Stimulated activated memory B cell treated with anti-CD40 and anti-IgM and Interleukin-4, amounts not matched to agents 10 μg/mL and 1 μg/mL and 100 μg/mL, for 72 hours (primary cell): ENCODE measurements around the gene PITX3.
"Not testable (repeated sequence)": the region's sequence is repeated elsewhere in the genome, so short reads cannot be mapped to it uniquely, and the experiment has no call there.

Experiments used
- ATAC-seq: fragments of 150-1000 bp; cut with Tn5 transposase; 2 replicates; pipeline ENCODE4 v1.10.0; 2021
- H3K27ac Mint-ChIP-seq: one replicate; pipeline ENCODE4 v1.8.0; 2022; ENCODE audit warnings: mild to moderate bottlenecking, mixed read lengths
- H3K27me3 Mint-ChIP-seq: one replicate; pipeline ENCODE4 v1.8.0; 2022; ENCODE audit warnings: mixed read lengths
- H3K36me3 Mint-ChIP-seq: one replicate; pipeline ENCODE4 v1.8.0; 2022; ENCODE audit warnings: mixed read lengths
- H3K4me1 Mint-ChIP-seq: one replicate; pipeline ENCODE4 v1.8.0; 2022; ENCODE audit warnings: mixed read lengths
- H3K4me3 Mint-ChIP-seq: one replicate; pipeline ENCODE4 v1.8.0; 2022; ENCODE audit warnings: mild to moderate bottlenecking, moderate library complexity, mixed read lengths
- H3K9me3 Mint-ChIP-seq: one replicate; pipeline ENCODE4 v1.8.0; 2022; ENCODE audit warnings: mixed read lengths

Gene PITX3

DNA sequence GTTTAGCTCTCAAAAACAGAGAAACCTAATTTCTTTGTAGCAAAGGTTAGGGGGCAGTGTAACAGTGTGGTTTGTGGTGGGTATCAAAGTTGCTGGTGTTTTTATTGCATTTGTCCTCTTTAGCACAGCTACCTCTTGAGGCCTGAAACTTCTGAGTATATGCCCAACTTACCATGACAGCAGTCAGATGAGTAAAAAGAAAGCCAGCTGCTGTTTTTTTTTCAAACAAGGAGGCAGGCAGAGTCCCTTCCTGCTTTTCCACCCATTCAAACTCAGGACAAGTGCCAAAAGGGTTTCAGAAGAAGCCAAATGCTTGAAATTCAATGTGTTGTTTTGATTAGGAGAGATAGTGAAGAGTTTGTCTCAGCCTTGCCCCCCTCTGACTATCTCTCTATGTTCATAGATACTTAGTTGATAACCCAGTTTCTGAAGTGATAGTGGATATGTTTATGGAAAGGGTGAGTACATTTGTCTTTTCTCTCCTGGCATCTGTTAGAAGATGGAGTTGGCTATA is 27.1 kb upstream of the PITX3 start:
- Mint-ChIP-seq H3K4me1 (peaks cover 38% of the 10 kb centered on the region), H3K36me3 (peaks cover 26% of the 10 kb centered on the region), H3K27ac (no peak overlapping the region), H3K4me3 (no peak overlapping the region), H3K27me3 (no peaks in the 10 kb centered on the region), H3K9me3 (no peaks in the 10 kb centered on the region)
- ATAC-seq = no peak

DNA sequence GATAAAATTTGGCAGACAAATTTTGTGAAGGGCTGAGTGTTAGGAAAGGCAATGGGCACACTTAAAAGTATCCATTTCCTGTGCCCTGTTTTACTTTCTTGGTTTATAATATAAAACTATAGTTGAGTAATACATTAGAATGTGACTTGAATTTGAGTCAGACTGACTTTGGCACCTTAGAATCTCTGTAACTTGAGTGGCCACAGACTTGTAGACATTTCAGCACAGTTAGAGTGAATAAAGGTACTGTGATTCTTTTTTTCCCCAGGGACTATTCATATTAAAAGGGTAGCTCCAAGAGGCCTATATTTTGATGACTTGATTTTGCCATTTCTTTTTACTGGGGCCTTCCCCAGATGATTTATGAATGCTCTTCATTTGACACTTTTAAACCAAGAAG is 26.4 kb upstream of the PITX3 start:
- ATAC-seq = no peak
- Mint-ChIP-seq H3K27ac (no peak overlapping the region), H3K36me3 (peaks cover 32% of the 10 kb centered on the region), H3K4me3 (no peak overlapping the region), H3K9me3 (no peaks in the 10 kb centered on the region), H3K27me3 (no peaks in the 10 kb centered on the region), H3K4me1 (peaks cover 38% of the 10 kb centered on the region)

DNA sequence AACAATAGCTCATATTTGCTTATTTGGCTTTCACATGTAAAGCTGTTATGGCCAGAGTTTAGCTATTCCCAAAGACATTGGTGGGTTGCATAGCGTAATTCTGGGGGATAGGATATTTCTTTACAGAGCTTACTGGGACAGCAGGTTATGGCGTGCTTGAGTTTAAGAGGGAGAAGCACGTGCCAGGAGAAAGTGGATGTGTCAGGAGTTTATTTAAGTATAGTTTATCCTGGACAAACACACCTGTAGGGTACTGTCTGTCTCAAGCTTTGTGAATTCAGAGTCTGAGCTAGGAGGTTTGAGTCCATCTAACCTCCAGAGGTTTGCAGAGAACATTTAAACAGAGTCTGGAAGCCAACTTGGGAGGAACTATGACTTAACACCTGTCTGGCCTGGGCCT is 25.4 kb upstream of the PITX3 start:
- peaks cover 41% of the 10 kb centered on the region for H3K36me3 Mint-ChIP-seq
- no peak for ATAC-seq
- H3K27me3 Mint-ChIP-seq = no peaks in the 10 kb centered on the region
- no peak overlapping the region for H3K4me3 Mint-ChIP-seq
- no peak overlapping the region for H3K27ac Mint-ChIP-seq
- H3K9me3 Mint-ChIP-seq = no peaks in the 10 kb centered on the region
- H3K4me1 Mint-ChIP-seq = peaks cover 38% of the 10 kb centered on the region

DNA sequence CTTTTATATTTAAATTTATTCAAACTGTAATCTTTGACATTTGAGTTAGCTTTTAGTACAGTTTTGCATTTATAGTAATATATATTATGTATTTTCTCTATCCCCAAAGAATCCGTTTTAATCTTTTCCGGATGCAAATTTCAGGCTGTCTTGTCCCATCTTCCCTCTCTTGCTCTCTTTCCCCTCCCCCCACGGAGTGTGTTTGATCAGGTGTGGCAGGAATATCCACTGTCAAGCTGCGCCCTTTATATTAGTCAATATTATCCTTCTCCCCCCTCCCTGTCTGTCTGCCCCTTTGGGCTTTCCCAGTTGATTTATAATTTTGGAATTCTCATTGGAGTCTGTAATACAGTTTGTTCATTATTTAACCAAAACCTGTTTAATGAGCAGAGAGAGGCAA is 23.1 kb upstream of the PITX3 start:
- peaks cover 54% of the 10 kb centered on the region for H3K36me3 Mint-ChIP-seq
- H3K27ac Mint-ChIP-seq = no peak overlapping the region
- no peaks in the 10 kb centered on the region for H3K9me3 Mint-ChIP-seq
- H3K27me3 Mint-ChIP-seq = no peaks in the 10 kb centered on the region
- H3K4me3 Mint-ChIP-seq = no peak overlapping the region
- peaks cover 36% of the 10 kb centered on the region for H3K4me1 Mint-ChIP-seq
- no peak for ATAC-seq

DNA sequence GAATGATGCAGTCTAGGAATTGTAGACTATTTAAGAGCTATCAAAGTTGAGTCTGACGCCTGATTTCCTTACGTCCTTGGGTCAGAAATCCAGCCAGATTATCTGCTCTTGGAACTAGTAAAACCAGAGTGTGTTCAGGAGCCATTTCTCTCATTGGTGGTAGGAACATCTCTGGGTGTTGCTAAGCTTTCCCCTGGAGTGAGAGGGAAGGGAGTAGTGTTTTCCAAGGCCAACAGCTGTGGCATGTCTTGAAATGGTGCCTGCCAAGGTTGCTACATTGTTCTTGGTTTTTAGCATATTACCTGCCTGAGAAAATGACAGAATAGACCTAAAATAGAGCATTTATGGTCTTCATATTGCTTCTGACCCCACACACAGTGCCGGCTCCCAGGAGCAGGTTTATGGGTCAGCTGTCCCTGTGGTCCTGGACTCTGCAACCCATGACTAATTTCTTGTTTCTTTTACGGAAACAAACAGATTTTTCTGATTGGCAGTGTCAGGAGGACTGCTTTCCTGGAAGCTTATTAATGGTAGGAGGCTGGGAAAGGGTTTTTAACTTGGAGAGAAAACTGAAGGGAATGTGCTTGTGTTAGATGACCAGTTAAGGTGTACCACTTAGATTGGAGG is 21.5 kb upstream of the PITX3 start:
- Mint-ChIP-seq H3K27me3 (no peaks in the 10 kb centered on the region), H3K27ac (no peak overlapping the region), H3K9me3 (no peaks in the 10 kb centered on the region), H3K4me3 (no peak overlapping the region), H3K4me1 (peaks cover 21% of the 10 kb centered on the region), H3K36me3 (peaks cover 47% of the 10 kb centered on the region)
- ATAC-seq = no peak

DNA sequence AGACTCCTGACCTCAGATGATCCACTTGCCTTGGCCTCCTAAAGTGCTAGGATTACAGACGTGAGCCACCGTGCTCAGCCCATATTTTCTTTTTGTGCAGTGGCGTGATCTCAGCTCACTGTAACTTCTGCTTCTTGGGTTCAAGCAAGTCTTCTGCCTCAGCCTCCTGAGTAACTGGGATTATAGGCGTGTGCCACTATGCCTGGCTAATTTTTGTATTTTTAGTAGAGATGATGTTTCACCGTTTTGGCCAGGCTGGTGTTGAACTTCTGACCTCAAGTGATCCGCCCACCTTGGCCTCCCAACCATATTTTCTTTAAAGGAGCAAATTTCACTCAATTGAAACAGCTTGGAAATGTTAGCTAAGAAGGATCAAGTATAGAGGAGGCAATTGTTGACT is 20.5 kb upstream of the PITX3 start:
- H3K4me3 Mint-ChIP-seq = no peak overlapping the region
- peaks cover 13% of the 10 kb centered on the region for H3K4me1 Mint-ChIP-seq
- peaks cover 47% of the 10 kb centered on the region for H3K36me3 Mint-ChIP-seq
- H3K9me3 Mint-ChIP-seq = no peaks in the 10 kb centered on the region
- no peak for ATAC-seq
- no peak overlapping the region for H3K27ac Mint-ChIP-seq
- no peaks in the 10 kb centered on the region for H3K27me3 Mint-ChIP-seq

DNA sequence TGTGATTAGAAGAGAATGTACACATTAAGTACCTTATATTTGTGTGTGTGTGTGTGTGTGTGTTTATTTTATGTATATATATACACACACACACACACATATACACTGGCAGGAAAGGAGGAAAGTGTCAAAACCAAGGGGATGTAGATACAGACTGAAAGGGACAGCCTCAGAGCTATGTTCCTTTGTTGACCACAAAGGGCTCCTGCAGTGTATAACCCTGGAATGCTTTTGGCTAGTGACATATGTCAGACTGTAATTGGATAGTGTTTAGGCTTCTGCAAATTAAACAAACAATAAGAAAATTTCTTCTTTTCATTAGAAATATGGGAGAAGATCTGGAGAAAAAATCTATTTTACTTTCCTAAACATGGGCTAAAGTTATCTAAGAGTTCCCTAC is 19.9 kb upstream of the PITX3 start:
- no peaks in the 10 kb centered on the region for H3K27me3 Mint-ChIP-seq
- ATAC-seq = no peak
- peaks cover 47% of the 10 kb centered on the region for H3K36me3 Mint-ChIP-seq

DNA sequence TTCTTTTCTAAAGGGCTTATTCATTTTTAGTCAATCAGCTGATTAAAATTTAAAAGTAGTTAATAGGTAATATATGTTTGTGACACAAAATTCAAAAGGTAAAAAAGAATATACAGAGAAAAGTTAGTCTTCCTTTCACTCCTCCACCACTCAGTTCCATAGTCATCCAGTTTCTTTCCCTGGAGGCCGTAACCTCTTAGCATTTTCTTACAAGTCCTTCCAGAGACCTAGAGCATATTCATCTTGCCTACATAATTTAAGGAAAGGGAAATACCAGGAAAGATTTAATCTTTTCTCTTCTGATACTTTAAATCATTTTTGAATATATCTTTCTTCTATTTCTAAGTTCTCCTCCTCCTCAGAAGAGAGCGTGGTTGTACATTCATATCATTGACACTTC is 14.1 kb upstream of the PITX3 start:
- ATAC-seq = no peak
- Mint-ChIP-seq H3K27me3 (no peaks in the 10 kb centered on the region), H3K27ac (no peak overlapping the region), H3K36me3 (peaks cover 9% of the 10 kb centered on the region), H3K4me3 (no peak overlapping the region), H3K4me1 (peaks cover 9% of the 10 kb centered on the region), H3K9me3 (no peaks in the 10 kb centered on the region)

More for the DNA sequence above, 19.9 kb upstream of the PITX3 start:
- H3K27ac Mint-ChIP-seq = no peak overlapping the region
- peaks cover 13% of the 10 kb centered on the region for H3K4me1 Mint-ChIP-seq
- H3K9me3 Mint-ChIP-seq = no peaks in the 10 kb centered on the region
- no peak overlapping the region for H3K4me3 Mint-ChIP-seq

DNA sequence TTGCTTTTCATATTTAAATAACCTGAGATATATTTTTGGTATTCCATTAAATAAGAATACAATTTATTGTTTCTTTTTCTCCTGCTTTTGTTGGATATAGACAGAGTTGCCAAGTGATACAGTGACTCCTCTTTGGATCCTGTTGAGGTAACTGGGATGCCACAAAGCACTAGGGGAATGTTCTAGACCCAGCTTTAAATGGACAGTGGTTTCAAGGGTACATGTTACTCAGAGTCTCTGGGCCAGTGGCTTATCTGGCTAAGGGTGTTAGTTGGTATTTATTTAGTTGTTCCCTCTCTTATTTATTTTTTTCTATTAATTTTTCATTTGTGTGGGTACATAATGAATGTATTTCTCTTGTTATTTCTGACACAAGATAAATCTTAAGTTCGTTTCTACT is 13.1 kb upstream of the PITX3 start:
- H3K36me3 Mint-ChIP-seq = peaks cover 2% of the 10 kb centered on the region
- no peak overlapping the region for H3K27ac Mint-ChIP-seq
- no peaks in the 10 kb centered on the region for H3K9me3 Mint-ChIP-seq
- H3K4me3 Mint-ChIP-seq = no peak overlapping the region
- H3K27me3 Mint-ChIP-seq = no peaks in the 10 kb centered on the region
- no peak for ATAC-seq
- H3K4me1 Mint-ChIP-seq = peaks cover 9% of the 10 kb centered on the region

DNA sequence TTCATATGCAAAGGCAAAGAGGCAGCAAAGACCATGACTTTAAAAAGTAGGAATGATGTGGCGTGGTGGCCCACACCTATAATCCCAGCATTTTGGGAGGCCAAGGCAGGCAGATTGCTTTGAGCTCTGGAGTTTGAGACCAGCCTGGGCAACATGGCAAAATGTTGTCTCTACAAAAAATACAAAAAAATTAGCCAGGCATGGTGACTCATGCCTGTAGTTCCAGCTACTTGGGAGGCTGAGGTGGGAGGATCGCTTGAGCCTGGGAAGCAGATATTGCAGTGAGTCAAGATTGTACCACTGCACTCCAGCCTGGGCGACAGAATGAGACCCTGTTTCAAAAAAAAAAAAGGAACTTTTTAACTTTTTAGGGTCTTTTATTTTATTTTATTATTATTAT is 11.2 kb upstream of the PITX3 start:
- not testable (repeated sequence) for H3K4me3 Mint-ChIP-seq, ATAC-seq, H3K36me3 Mint-ChIP-seq, H3K27me3 Mint-ChIP-seq, H3K9me3 Mint-ChIP-seq, H3K27ac Mint-ChIP-seq
- H3K4me1 Mint-ChIP-seq = peaks cover 17% of the 10 kb centered on the region

DNA sequence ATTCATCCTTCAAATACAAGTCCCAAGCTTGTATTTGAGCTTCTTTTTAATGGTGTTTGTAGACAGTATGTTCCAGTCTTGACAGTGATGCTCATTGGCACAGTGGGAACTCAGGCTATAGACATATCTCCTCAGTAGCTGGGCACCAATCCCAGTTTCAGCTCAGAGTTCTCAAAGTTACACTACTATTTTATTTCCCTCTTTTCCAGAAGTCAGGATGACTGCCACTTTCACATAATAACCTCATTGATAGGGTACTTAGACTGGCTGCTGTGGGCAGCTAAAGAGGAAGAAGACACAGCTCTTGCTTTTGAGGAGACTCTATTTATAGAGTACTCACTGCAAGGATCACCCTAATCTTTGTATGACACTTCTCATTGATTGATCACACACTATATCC is 6.4 kb upstream of the PITX3 start:
- no peaks in the 10 kb centered on the region for H3K27me3 Mint-ChIP-seq
- H3K27ac Mint-ChIP-seq = peak overlapping the region; percentile 61
- peaks cover 30% of the 10 kb centered on the region for H3K4me1 Mint-ChIP-seq
- H3K36me3 Mint-ChIP-seq = peaks cover 7% of the 10 kb centered on the region
- H3K9me3 Mint-ChIP-seq = no peaks in the 10 kb centered on the region
- peak overlapping the region; percentile 41 for H3K4me3 Mint-ChIP-seq
- ATAC-seq = no peak

DNA sequence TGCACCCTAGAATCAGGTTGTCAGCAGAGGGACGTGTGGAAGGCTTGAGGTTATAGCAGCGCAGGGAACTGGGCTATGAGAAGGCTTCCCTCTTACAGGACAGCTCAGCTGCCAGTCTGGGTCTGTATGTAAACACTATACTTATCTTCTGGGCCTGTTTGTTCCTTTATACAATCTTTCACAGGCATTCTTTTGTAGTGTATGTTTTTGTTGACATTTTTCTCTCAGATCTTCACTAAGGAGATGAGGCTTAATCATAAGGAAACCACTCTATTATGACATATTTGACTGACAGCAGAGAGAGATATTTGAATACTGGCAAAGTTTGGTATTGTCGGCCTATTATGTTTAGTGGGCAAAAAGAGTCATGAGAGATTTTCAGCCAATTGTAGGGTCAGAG is 4.9 kb upstream of the PITX3 start:
- Mint-ChIP-seq H3K4me1 (peaks cover 38% of the 10 kb centered on the region), H3K36me3 (peaks cover 7% of the 10 kb centered on the region)

DNA sequence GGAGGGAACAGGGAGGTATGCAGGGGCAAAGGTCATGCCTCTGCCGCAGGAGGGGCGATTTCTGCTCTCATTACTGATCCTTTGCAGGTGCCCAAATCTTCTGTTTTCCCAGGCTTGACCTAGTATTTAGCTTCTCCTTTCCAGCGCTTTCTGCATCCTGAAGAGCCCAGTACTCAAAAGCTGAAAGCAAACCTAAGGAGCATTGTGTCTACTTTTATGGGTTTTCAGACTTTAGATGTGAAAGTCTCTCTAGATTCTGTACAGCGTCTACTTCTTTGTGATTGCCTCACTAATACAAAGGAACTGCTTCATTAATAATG is 4.6 kb upstream of the PITX3 start:
- peaks cover 16% of the 10 kb centered on the region for H3K27me3 Mint-ChIP-seq
- peaks cover 7% of the 10 kb centered on the region for H3K36me3 Mint-ChIP-seq
- ATAC-seq = no peak
- peak overlapping the region; percentile 88 for H3K27ac Mint-ChIP-seq
- H3K4me1 Mint-ChIP-seq = peaks cover 42% of the 10 kb centered on the region
- H3K9me3 Mint-ChIP-seq = no peaks in the 10 kb centered on the region
- H3K4me3 Mint-ChIP-seq = peak overlapping the region; percentile 98

More for the DNA sequence above, 4.9 kb upstream of the PITX3 start:
- Mint-ChIP-seq H3K4me3 (peak overlapping the region; percentile 98), H3K27me3 (peaks cover 12% of the 10 kb centered on the region), H3K27ac (peak overlapping the region; percentile 88), H3K9me3 (no peaks in the 10 kb centered on the region)
- no peak for ATAC-seq

DNA sequence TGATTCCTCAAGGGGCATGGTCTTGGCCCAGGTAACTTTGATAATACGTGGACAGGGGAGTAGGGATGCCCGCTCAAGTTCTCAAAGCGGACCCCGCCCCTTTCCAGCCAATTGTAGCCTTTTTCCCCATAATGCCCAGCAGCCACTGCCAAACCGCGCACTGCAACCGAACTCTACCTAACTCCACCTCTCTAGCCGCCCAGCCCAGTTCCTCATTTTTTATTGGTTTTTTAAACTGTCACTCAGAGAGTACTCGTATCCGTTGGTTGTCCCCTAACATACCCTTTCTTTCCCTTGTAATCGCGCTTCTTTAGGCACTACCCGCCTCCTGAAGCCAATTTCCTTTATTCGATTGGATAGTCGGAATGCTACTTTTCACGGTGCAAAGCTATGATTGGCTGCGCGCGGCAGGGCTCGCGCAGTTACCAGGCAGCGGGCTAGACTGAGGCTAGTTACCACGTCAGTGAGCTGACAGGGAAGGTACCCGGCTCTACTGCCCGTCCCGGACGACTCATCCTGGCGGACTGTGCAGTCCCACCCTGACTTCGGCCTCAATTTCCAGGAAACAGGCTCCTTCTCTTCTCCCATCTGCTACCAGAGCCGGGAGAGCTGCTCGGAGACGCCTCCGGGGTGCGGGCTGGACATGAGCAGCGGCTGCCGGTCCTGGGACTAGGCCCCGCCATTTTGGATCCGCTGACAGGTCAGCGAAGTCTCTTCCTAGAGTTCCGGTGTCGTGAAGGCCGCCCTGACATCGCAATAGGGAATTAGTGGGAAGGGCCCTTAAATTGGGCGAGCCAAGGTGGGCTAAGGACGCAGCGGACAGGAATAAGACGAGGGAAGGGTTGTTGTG is 4.0 kb upstream of the PITX3 start, which contains the start of gene GBF1:
Gene GBF1, plus strand, starts transcription at position 451 of the 850 bp plus-strand sequence. CDS start 13,407 bp downstream, outside the sequence.
- peak within 1 kb of the TSS; percentile 88 for H3K27ac Mint-ChIP-seq
- peak within 1 kb of the TSS; percentile 98 for H3K4me3 Mint-ChIP-seq
- H3K36me3 Mint-ChIP-seq = peaks cover 7% of the 10 kb centered on the region
- H3K4me1 Mint-ChIP-seq = peaks cover 48% of the 10 kb centered on the region
- peak; percentile 97 for ATAC-seq
- peaks cover 21% of the 10 kb centered on the region for H3K27me3 Mint-ChIP-seq
- no peaks in the 10 kb centered on the region for H3K9me3 Mint-ChIP-seq

DNA sequence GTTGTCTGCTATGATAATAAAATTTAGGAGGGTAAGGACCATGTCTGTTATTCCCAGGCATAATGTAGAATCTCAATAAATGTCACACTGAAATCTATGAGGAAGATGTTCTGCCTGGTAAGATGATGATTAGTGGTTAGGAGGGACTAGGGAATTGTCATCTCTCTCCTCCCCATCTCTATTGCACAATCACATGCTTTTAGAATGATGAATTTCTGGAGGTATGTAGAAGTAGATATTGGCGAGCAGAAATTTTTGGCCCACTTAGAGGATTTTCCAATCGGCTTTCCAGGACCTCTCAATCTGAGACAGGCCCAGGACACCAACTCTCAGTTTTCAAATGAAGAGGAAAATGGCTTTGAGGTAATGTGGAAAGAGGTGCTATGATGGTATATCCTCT is 2.0 kb upstream of the PITX3 start:
- Mint-ChIP-seq H3K36me3 (peaks cover 7% of the 10 kb centered on the region), H3K9me3 (no peaks in the 10 kb centered on the region), H3K4me3 (no peak overlapping the region), H3K27me3 (peaks cover 24% of the 10 kb centered on the region), H3K27ac (no peak overlapping the region), H3K4me1 (peaks cover 48% of the 10 kb centered on the region)
- no peak for ATAC-seq

DNA sequence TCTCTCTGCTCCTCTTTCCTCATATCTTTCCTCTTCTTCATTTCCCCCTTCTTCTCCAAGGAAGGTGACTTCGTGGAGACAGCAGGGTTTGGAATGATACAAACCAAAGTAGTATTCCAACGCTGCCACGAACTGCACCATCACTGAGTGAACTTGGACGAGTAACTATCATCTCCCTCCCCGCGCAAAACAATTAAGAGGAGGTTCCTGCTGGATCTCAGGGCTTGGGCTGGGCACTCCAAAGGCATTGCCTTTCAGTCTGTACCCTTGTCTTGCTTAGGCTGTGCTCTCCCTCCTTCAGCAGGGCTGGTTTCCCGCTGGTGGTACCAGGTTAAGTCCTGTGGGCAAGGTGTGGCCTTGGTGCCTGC is 790 bp upstream of the PITX3 start:
- no peak for ATAC-seq
- Mint-ChIP-seq H3K4me1 (peaks cover 36% of the 10 kb centered on the region), H3K4me3 (peak overlapping the region; percentile 72), H3K36me3 (no peaks in the 10 kb centered on the region), H3K27ac (no peak overlapping the region), H3K27me3 (peaks cover 24% of the 10 kb centered on the region), H3K9me3 (no peaks in the 10 kb centered on the region)
